Liver (tissue), 9 donors: ENCODE data around the gene TBC1D5. TPM values are rescaled to one million over a fixed set of nuclear protein-coding genes. Genes with fewer than 3 reads are reported as not detected.

Experiments used
- DNase-seq: peaks from one replicate; pipeline ENCODE4 v3.0.0-alpha.2; 2017; ENCODE audit warnings: low spot score
- H3K27ac ChIP-seq, 2 donors: one replicate each; pipeline ENCODE4 v1.7.0; 2013; ENCODE audit warnings: inconsistent platforms in 2 of 2, low read length in 2 of 2, control low read depth in 1 of 2, low read depth in 1 of 2, mild to moderate bottlenecking in 1 of 2
- H3K27me3 ChIP-seq, 4 donors: one replicate each; pipeline versions ENCODE4 v1.6.1 to v1.7.0; 2013; ENCODE audit warnings: low read length in 3 of 4, inconsistent platforms in 1 of 4, mild to moderate bottlenecking in 1 of 4, moderate library complexity in 1 of 4; ENCODE audit not compliant: control insufficient read depth in 4 of 4, insufficient read depth in 4 of 4
- H3K36me3 ChIP-seq, 4 donors: one replicate each; pipeline versions ENCODE4 v1.6.1 to v1.7.0; 2013; ENCODE audit warnings: low read length in 3 of 4, mild to moderate bottlenecking in 3 of 4, low read depth in 1 of 4, moderate library complexity in 1 of 4; ENCODE audit not compliant: control insufficient read depth in 4 of 4, insufficient read depth in 3 of 4
- H3K4me1 ChIP-seq, 4 donors: one replicate each; pipeline versions ENCODE4 v1.6.1 to v1.7.0; 2013; ENCODE audit warnings: low read length in 3 of 4, mild to moderate bottlenecking in 3 of 4, moderate library complexity in 1 of 4; ENCODE audit not compliant: control insufficient read depth in 4 of 4, insufficient read depth in 4 of 4
- H3K4me3 ChIP-seq, 3 donors: one replicate each; pipeline versions ENCODE4 v1.6.1 to v1.7.0; 2013; ENCODE audit warnings: low read length in 3 of 3, control low read depth in 1 of 3, low read depth in 1 of 3, mild to moderate bottlenecking in 1 of 3
- H3K9ac ChIP-seq, 2 donors: one replicate each; pipeline ENCODE4 v1.7.0; 2013; ENCODE audit warnings: low read length in 2 of 2, mild to moderate bottlenecking in 2 of 2, moderate library complexity in 2 of 2, control low read depth in 1 of 2, low read depth in 1 of 2
- H3K9me3 ChIP-seq, 4 donors: one replicate each; pipeline versions ENCODE4 v1.6.1 to v1.7.0; 2013; ENCODE audit warnings: low read length in 3 of 4; ENCODE audit not compliant: control insufficient read depth in 4 of 4
- EGR1 ChIP-seq, 2 donors: IDR thresholded peaks; 2 replicates each; pipeline ENCODE4 v1.6.1; 2016 to 2018; ENCODE audit warnings: antibody characterized with exemption in 2 of 2, low read depth in 2 of 2
- FOXA1 ChIP-seq: IDR thresholded peaks from 2 replicates; pipeline ENCODE4 v1.6.1; 2016; ENCODE audit warnings: antibody characterized with exemption
- FOXA2 ChIP-seq: IDR thresholded peaks from 2 replicates; pipeline ENCODE4 v1.6.1; 2016; ENCODE audit warnings: antibody characterized with exemption
- GABPA ChIP-seq, 2 donors: IDR thresholded peaks in 1 of 2; conservative IDR thresholded peaks in 1 of 2; 2 replicates each; pipeline ENCODE4 v1.6.1; 2016; ENCODE audit warnings: antibody characterized with exemption in 2 of 2, mild to moderate bottlenecking in 1 of 2, moderate library complexity in 1 of 2
- HNF4A ChIP-seq, 2 donors: conservative IDR thresholded peaks; 2 replicates each; pipeline ENCODE4 v1.6.1; 2016; ENCODE audit warnings: antibody characterized with exemption in 2 of 2, mild to moderate bottlenecking in 2 of 2
- HNF4G ChIP-seq: IDR thresholded peaks from 2 replicates; pipeline ENCODE4 v1.6.1; 2016; ENCODE audit warnings: antibody characterized with exemption
- JUND ChIP-seq, 2 donors: IDR thresholded peaks; 2 replicates each; pipeline ENCODE4 v1.6.1; 2016; ENCODE audit warnings: antibody characterized with exemption in 2 of 2
- NR2F2 ChIP-seq: IDR thresholded peaks from 2 replicates; pipeline ENCODE4 v1.6.1; 2016; ENCODE audit warnings: antibody characterized with exemption
- RAD21 ChIP-seq, 2 donors: IDR thresholded peaks; 2 replicates each; pipeline ENCODE4 v1.6.1; 2016; ENCODE audit warnings: antibody characterized with exemption in 2 of 2, mild to moderate bottlenecking in 2 of 2
- RXRA ChIP-seq, 2 donors: IDR thresholded peaks; 2 replicates each; pipeline ENCODE4 v1.6.1; 2017 to 2018; ENCODE audit warnings: antibody characterized with exemption in 2 of 2, mild to moderate bottlenecking in 1 of 2
- SP1 ChIP-seq: IDR thresholded peaks from 2 replicates; pipeline ENCODE4 v1.6.1; 2018; ENCODE audit warnings: antibody characterized with exemption, mild to moderate bottlenecking
- TAF1 ChIP-seq: conservative IDR thresholded peaks from 2 replicates; pipeline ENCODE4 v1.6.1; 2016; ENCODE audit warnings: antibody characterized with exemption, mild to moderate bottlenecking
- YY1 ChIP-seq: IDR thresholded peaks from 2 replicates; pipeline ENCODE4 v1.6.1; 2016; ENCODE audit warnings: antibody characterized with exemption, mild to moderate bottlenecking
- WGBS: extraction: QIAGEN DNeasy Blood & Tissue Kit; methylation state at CpG from one replicate; pipeline ENCODE4 v1.1.7; 2013; 5-methylcytosine and 5-hydroxymethylcytosine counted together
- polyA plus RNA-seq, 2 donors: library from polyadenylated mRNA; stranded (reverse) in 1 of 2; unstranded in 1 of 2; fragments of 200-250 nt in 1 of 2; fragments of >200 nt in 1 of 2; fragmentation: Nextera tagmentation in 1 of 2; extraction: Ambion mirVana in 1 of 2; gene quantifications; one replicate each; pipeline versions ENCODE4 v1.2.1 to v1.2.3, GENCODE V29; 2013 to 2015
- total RNA-seq, 2 donors: library from RNA; depleted of rRNA; stranded (reverse); fragments of >200 nt; gene quantifications; one replicate each; pipeline ENCODE4 v1.2.3, GENCODE V29; 2014
- TF ChIP-seq, protein P1 (sequence below): fragments of 150-350 bp; IDR thresholded peaks from 2 replicates; pipeline ENCODE4 v1.5.1; 2017; ENCODE audit warnings: improper control_type of control experiment, low read depth, low read length; ENCODE audit not compliant: missing input control
- TF ChIP-seq, protein P2 (sequence below): IDR thresholded peaks from 2 replicates; pipeline ENCODE4 v1.6.1; 2016; ENCODE audit warnings: antibody characterized with exemption
- TF ChIP-seq, protein P3 (sequence below): IDR thresholded peaks from 2 replicates; pipeline ENCODE4 v1.6.1; 2016; ENCODE audit warnings: antibody characterized with exemption
- TF ChIP-seq, protein P4 (sequence below): IDR thresholded peaks from 2 replicates; pipeline ENCODE4 v1.6.1; 2016; ENCODE audit warnings: antibody characterized with exemption
- TF ChIP-seq, protein P5 (sequence below): IDR thresholded peaks from 2 replicates; pipeline ENCODE4 v1.6.1; 2016; ENCODE audit warnings: antibody characterized with exemption, mild to moderate bottlenecking
- donor health status: healthy.
- donor health status: healthy.
- donor health status: healthy.
- donor health status: healthy.
- donor health status: healthy.

Gene TBC1D5
- total and polyA plus RNA-seq, 4 donors, result 9.1 to 45.6 (median 25.6) TPM

DNA sequence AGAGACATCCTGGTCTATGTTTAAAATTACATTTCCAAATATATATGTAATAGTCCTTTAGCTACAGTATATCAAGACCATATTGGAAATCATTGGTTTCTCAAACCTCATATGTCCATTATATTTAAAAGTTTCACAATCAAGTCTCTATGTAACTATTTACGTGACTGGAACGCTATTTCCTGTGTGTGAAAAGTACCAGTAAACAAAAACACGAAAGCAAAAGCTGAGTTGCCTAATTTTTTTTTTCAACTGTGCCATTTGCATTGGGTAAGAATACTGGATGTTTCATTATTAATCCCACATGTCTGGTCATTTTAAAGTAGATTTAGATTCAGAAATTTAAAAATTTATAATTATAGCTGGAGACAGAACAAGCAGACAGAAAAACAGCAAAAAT lies 381.4 kb downstream of the TBC1D5 start:
- Histone ChIP-seq H3K27me3 (no peaks in the 10 kb centered on the region), H3K9me3 (no peaks in the 10 kb centered on the region), H3K9ac (no peak overlapping the region), H3K4me1 (no peaks in the 10 kb centered on the region), H3K27ac (no peak overlapping the region), H3K4me3 (no peak overlapping the region), H3K36me3 (no peaks in the 10 kb centered on the region)
- WGBS, result 48% methylated on average over 3 of the region's 3 CpGs
- TF ChIP-seq GABPA (IDR thresholded peaks at IDR 0.05 in 1 of 2, conservative IDR thresholded peaks at IDR 0.05 in 1 of 2), result no peak
- TF ChIP-seq, protein P1, sequence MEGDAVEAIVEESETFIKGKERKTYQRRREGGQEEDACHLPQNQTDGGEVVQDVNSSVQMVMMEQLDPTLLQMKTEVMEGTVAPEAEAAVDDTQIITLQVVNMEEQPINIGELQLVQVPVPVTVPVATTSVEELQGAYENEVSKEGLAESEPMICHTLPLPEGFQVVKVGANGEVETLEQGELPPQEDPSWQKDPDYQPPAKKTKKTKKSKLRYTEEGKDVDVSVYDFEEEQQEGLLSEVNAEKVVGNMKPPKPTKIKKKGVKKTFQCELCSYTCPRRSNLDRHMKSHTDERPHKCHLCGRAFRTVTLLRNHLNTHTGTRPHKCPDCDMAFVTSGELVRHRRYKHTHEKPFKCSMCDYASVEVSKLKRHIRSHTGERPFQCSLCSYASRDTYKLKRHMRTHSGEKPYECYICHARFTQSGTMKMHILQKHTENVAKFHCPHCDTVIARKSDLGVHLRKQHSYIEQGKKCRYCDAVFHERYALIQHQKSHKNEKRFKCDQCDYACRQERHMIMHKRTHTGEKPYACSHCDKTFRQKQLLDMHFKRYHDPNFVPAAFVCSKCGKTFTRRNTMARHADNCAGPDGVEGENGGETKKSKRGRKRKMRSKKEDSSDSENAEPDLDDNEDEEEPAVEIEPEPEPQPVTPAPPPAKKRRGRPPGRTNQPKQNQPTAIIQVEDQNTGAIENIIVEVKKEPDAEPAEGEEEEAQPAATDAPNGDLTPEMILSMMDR, result no peak
- TF ChIP-seq, protein P2, sequence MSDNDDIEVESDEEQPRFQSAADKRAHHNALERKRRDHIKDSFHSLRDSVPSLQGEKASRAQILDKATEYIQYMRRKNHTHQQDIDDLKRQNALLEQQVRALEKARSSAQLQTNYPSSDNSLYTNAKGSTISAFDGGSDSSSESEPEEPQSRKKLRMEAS, result no peak
- no peak for TF ChIP-seq FOXA1
- TF ChIP-seq JUND (IDR thresholded peaks at IDR 0.05), result no peak
- TF ChIP-seq, protein P3, sequence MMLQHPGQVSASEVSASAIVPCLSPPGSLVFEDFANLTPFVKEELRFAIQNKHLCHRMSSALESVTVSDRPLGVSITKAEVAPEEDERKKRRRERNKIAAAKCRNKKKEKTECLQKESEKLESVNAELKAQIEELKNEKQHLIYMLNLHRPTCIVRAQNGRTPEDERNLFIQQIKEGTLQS, result no peak
- no peak for TF ChIP-seq FOXA2
- TF ChIP-seq RAD21 (IDR thresholded peaks at IDR 0.05), result no peak
- TF ChIP-seq RXRA (IDR thresholded peaks at IDR 0.05), result no peak
- no peak for TF ChIP-seq HNF4G
- TF ChIP-seq, protein P4, sequence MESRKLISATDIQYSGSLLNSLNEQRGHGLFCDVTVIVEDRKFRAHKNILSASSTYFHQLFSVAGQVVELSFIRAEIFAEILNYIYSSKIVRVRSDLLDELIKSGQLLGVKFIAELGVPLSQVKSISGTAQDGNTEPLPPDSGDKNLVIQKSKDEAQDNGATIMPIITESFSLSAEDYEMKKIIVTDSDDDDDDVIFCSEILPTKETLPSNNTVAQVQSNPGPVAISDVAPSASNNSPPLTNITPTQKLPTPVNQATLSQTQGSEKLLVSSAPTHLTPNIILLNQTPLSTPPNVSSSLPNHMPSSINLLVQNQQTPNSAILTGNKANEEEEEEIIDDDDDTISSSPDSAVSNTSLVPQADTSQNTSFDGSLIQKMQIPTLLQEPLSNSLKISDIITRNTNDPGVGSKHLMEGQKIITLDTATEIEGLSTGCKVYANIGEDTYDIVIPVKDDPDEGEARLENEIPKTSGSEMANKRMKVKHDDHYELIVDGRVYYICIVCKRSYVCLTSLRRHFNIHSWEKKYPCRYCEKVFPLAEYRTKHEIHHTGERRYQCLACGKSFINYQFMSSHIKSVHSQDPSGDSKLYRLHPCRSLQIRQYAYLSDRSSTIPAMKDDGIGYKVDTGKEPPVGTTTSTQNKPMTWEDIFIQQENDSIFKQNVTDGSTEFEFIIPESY, result no peak
- TF ChIP-seq TAF1, result no peak
- no peak for TF ChIP-seq EGR1 (IDR thresholded peaks at IDR 0.05; ENCODE audit: low read depth in 2 of 2)
- no peak for TF ChIP-seq YY1
- TF ChIP-seq HNF4A (conservative IDR thresholded peaks at IDR 0.05), result no peak
- no peak for DNase-seq

DNA sequence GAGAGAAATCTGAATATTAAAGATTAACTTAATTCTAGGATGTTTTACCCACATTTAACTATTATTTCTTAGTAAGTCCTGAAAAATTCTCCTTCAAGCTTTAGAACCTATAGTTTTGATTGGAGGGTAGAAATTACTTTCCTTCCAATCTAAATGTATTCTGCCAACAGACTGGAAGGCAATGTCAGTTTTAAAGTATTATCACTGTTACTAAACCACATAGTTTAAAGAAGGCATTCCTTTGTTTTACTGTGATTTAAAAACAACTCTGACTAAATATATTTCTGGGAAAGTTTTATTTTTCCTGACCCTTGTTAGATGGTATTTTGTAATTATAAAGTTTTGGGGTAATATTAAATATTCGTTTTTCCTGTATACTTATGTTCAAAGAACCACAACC lies 382.5 kb downstream of the TBC1D5 start:
- no peak overlapping the region for H3K4me3 ChIP-seq
- no peaks in the 10 kb centered on the region for H3K27me3 ChIP-seq
- TF ChIP-seq FOXA1 (no peak), SP1 (no peak), RXRA (IDR thresholded peaks at IDR 0.05) (no peak), HNF4A (conservative IDR thresholded peaks at IDR 0.05) (no peak), JUND (IDR thresholded peaks at IDR 0.05) (no peak), RAD21 (IDR thresholded peaks at IDR 0.05) (no peak), TAF1 (no peak), YY1 (no peak), HNF4G (no peak), FOXA2 (no peak), GABPA (IDR thresholded peaks at IDR 0.05 in 1 of 2, conservative IDR thresholded peaks at IDR 0.05 in 1 of 2) (no peak), EGR1 (IDR thresholded peaks at IDR 0.05; ENCODE audit: low read depth in 2 of 2) (no peak), NR2F2 (no peak)
- TF ChIP-seq, protein P3, result no peak
- TF ChIP-seq, protein P4, result no peak
- TF ChIP-seq, protein P5, sequence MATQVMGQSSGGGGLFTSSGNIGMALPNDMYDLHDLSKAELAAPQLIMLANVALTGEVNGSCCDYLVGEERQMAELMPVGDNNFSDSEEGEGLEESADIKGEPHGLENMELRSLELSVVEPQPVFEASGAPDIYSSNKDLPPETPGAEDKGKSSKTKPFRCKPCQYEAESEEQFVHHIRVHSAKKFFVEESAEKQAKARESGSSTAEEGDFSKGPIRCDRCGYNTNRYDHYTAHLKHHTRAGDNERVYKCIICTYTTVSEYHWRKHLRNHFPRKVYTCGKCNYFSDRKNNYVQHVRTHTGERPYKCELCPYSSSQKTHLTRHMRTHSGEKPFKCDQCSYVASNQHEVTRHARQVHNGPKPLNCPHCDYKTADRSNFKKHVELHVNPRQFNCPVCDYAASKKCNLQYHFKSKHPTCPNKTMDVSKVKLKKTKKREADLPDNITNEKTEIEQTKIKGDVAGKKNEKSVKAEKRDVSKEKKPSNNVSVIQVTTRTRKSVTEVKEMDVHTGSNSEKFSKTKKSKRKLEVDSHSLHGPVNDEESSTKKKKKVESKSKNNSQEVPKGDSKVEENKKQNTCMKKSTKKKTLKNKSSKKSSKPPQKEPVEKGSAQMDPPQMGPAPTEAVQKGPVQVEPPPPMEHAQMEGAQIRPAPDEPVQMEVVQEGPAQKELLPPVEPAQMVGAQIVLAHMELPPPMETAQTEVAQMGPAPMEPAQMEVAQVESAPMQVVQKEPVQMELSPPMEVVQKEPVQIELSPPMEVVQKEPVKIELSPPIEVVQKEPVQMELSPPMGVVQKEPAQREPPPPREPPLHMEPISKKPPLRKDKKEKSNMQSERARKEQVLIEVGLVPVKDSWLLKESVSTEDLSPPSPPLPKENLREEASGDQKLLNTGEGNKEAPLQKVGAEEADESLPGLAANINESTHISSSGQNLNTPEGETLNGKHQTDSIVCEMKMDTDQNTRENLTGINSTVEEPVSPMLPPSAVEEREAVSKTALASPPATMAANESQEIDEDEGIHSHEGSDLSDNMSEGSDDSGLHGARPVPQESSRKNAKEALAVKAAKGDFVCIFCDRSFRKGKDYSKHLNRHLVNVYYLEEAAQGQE, result no peak
- TF ChIP-seq, protein P2, result no peak
- TF ChIP-seq, protein P1, result no peak
- DNase-seq, result no peak
- H3K9me3 ChIP-seq, result no peaks in the 10 kb centered on the region
- no peak overlapping the region for H3K27ac ChIP-seq
- 88% methylated on average over 1 of the region's 1 CpG for WGBS
- no peaks in the 10 kb centered on the region for H3K4me1 ChIP-seq
- H3K9ac ChIP-seq, result no peak overlapping the region
- H3K36me3 ChIP-seq, result no peaks in the 10 kb centered on the region
